Activated CD4-positive, alpha-beta T cell treated with anti-CD3 and anti-CD28 coated beads for 36 hours (primary cell): ENCODE measurements around the gene CPEB3. TPM values are rescaled to one million over a fixed set of nuclear protein-coding genes. Genes with fewer than 3 reads are reported as not detected.

Experiments used
- ATAC-seq: fragments of 200-7000 bp; cut with Tn5 transposase; one replicate; pipeline ENCODE4 v1.10.0; 2021; ENCODE audit warnings: mild to moderate bottlenecking, moderate library complexity
- CTCF ChIA-PET: fragments of 350-600 bp; sonication (Branson Sonifier 250); formaldehyde crosslinking; loops from one replicate; lab custom pipeline; 2021; ENCODE audit warnings: antibody characterized with exemption; lab: Charles Lee
- POLR2A ChIA-PET: fragments of 350-600 bp; sonication (Branson Sonifier 250); formaldehyde crosslinking; loops from one replicate; lab custom pipeline; 2021; ENCODE audit warnings: antibody characterized with exemption, inconsistent platforms; lab: Charles Lee
- DNase-seq: peaks from one replicate; pipeline ENCODE4 v3.0.0-alpha.2; 2020
- H3K27ac Mint-ChIP-seq: one replicate; pipeline ENCODE4 v1.8.0; 2021; ENCODE audit warnings: mixed read lengths
- H3K27me3 Mint-ChIP-seq: one replicate; pipeline ENCODE4 v1.8.0; 2021; ENCODE audit warnings: mixed read lengths
- H3K36me3 Mint-ChIP-seq: one replicate; pipeline ENCODE4 v1.8.0; 2021; ENCODE audit warnings: low read depth, mixed read lengths
- H3K4me1 Mint-ChIP-seq: one replicate; pipeline ENCODE4 v1.8.0; 2021; ENCODE audit warnings: mixed read lengths
- H3K4me3 Mint-ChIP-seq: one replicate; pipeline ENCODE4 v1.8.0; 2021; ENCODE audit warnings: mild to moderate bottlenecking, moderate library complexity, mixed read lengths
- H3K9me3 Mint-ChIP-seq: one replicate; pipeline ENCODE4 v1.8.0; 2021; ENCODE audit warnings: low read depth, mixed read lengths
- intact Hi-C, 2 experiments: fragments of 100-400 bp; cut with DNase I in 1 of 2; cut with micrococcal nuclease in 1 of 2; formaldehyde crosslinking; loops; one replicate each; pipeline versions ENCODE4 v1.14.2 to v1.15.1; 2022 to 2024; cut with DNase I, micrococcal nuclease
- total RNA-seq, 2 experiments: library from RNA; stranded (reverse); gene quantifications; one replicate each; pipeline ENCODE4 v1.2.3, GENCODE V29; 2021

CPEB3 gene
- total RNA-seq, 2 experiments from 2014 or later = 1.4 to 1.8 TPM

DNA sequence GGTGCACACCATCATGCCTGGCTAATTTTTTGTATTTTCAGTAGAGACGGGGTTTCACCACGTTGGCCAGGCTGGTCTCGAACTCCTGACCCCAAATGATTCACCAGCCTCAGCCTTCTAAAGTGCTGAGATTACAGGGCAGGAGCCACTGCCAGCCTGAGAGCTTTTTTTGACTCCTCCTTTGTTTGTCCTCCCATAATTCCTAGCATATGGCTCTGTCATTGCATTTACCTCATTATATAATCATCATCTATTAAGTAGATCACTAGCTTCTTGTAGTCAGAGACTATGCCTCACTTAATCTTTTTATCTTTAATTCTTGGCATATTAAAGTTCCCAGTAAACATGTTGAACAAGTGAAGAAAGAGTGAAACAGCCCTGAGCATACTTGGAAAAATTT lies 82.1 kb downstream of the CPEB3 start:
- no peaks in the 10 kb centered on the region for H3K27me3 Mint-ChIP-seq
- POLR2A ChIA-PET = no interaction called here
- DNase-seq (peak; percentile 8), ATAC-seq (no peak)
- H3K4me1 Mint-ChIP-seq = peaks cover 11% of the 10 kb centered on the region
- no peaks in the 10 kb centered on the region for H3K9me3 Mint-ChIP-seq
- CTCF ChIA-PET = interaction anchor here (0.6 kb wide), 1 partner anchor 494 kb away, joined by 4 read pairs; no protein-coding TSS in a partner anchor
- no peak overlapping the region for H3K27ac Mint-ChIP-seq
- no peak overlapping the region for H3K4me3 Mint-ChIP-seq
- intact Hi-C loops = no loop called here
- H3K36me3 Mint-ChIP-seq = no peaks in the 10 kb centered on the region

DNA sequence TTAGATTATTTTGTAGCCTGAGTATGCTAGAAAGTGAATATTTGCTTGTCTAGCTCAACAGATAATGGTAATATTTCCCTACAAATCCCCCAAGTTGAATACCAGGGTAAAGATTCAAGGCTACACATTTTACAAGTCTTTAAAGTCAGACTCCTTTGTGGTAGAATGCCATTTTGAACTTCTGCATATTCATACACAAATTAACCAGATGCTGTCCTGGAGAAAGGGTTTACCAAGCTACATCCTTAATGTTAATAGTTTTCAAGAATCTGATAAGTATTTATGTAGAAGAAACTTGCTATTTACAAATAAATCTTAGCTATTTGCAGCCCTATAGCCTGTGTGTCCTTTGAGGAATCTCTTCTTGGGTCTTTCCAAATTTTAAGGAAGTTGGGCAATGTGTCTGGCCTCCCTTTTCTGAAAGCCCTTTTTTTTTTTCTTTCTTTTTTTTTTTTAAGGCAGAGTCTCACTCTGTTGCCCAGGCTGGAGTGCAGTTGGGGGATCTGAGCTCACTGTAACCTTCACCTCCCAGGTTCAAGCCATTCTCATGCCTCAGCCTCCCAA lies 82.6 kb downstream of the CPEB3 start:
- POLR2A ChIA-PET = no interaction called here
- Mint-ChIP-seq H3K4me3 (no peak overlapping the region), H3K4me1 (peaks cover 9% of the 10 kb centered on the region), H3K27ac (no peak overlapping the region), H3K27me3 (no peaks in the 10 kb centered on the region), H3K9me3 (no peaks in the 10 kb centered on the region), H3K36me3 (no peaks in the 10 kb centered on the region)
- ATAC-seq (no peak), DNase-seq (no peak)
- intact Hi-C loops = no loop called here
- CTCF ChIA-PET = interaction anchor here (0.6 kb wide), 1 partner anchor 495 kb away, joined by 4 read pairs; no protein-coding TSS in a partner anchor

DNA sequence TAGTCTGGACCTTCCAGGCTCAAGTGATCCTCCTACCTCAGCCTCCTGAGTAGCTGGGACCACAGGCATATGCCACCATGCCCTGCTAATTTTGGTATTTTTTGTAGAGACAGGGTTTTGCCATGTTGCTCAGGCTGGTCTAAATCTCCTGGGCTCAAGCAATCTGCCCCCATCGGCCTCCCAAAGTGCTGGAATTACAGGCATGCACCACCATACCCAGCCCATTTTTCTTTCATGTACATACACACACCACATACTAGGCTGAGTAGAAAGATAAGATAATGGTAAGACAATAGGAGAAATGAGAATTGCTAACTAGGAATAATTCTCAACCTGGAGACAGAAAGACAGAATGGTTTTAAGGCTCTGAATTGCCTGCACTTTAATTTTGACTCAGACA lies 83.8 kb downstream of the CPEB3 start:
- Mint-ChIP-seq H3K27me3 (no peaks in the 10 kb centered on the region), H3K27ac (no peak overlapping the region), H3K9me3 (no peaks in the 10 kb centered on the region), H3K36me3 (peaks cover 1% of the 10 kb centered on the region), H3K4me3 (no peak overlapping the region), H3K4me1 (peaks cover 6% of the 10 kb centered on the region)
- CTCF ChIA-PET = no interaction called here
- DNase-seq (no peak), ATAC-seq (no peak)
- POLR2A ChIA-PET = no interaction called here
- intact Hi-C loops = no loop called here

DNA sequence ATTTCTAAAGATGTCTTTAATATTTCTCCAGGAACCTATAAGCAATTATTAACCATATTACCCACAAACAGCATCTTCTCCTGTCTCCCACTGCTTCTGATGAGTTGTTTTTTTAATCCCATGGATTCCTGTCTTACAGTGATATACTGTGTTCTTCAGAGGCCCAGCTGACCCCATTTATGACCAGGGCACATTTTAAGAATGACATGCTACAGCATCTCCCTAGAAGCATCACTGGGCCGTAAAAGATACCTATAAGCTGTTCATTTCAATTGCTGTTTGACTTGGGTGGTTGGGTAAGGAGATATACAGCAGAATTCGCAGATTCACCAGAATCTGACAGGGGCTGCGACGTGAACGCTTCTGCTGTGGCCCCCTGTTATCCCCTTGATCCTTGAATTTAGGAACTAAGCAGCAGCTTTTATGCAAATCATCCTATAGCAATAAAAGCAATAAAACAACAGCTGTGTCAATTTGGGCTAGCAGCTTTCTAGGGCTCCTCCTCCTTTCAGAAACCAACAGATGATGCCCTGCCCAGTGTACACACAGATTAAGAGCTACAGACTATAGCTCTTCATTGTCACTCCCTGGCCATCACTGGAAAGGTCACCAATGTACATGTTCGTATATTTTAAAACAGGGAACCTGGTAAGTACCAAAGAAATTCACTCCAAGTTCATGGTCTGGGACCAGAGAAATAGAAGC lies 86.8 kb downstream of the CPEB3 start:
- Mint-ChIP-seq H3K27ac (no peak overlapping the region), H3K9me3 (no peaks in the 10 kb centered on the region), H3K36me3 (peaks cover 1% of the 10 kb centered on the region), H3K27me3 (no peaks in the 10 kb centered on the region), H3K4me1 (no peaks in the 10 kb centered on the region), H3K4me3 (no peak overlapping the region)
- ChIA-PET CTCF (interaction anchor here (0.9 kb wide), 1 partner anchor 21 kb away, joined by 5 read pairs; no protein-coding TSS in a partner anchor), POLR2A (no interaction called here)
- DNase-seq (no peak), ATAC-seq (no peak)
- intact Hi-C loops = no loop called here

DNA sequence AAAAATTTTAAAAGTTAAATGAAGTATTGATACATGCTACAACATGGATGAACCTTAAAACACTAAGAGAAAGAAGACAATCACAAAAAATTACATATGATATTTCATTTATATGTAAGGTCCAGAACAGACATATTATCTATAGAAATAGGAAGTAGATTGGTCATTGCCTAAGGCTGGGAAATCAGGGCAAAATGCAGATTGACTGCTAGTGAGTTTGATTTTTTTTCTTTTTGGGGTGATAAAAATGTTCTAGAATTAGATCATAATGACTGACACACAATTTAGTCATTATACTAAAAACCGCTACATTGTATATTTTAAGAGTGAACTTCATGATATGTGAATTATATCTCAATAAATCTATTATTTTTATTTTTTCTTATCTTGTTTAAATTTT lies 88.3 kb downstream of the CPEB3 start:
- Mint-ChIP-seq H3K27me3 (no peaks in the 10 kb centered on the region), H3K36me3 (peaks cover 1% of the 10 kb centered on the region), H3K9me3 (no peaks in the 10 kb centered on the region), H3K4me3 (no peak overlapping the region), H3K4me1 (no peaks in the 10 kb centered on the region), H3K27ac (no peak overlapping the region)
- no peak for DNase-seq
- ATAC-seq = no peak
- intact Hi-C loops = no loop called here
- POLR2A ChIA-PET = no interaction called here
- CTCF ChIA-PET = no interaction called here

DNA sequence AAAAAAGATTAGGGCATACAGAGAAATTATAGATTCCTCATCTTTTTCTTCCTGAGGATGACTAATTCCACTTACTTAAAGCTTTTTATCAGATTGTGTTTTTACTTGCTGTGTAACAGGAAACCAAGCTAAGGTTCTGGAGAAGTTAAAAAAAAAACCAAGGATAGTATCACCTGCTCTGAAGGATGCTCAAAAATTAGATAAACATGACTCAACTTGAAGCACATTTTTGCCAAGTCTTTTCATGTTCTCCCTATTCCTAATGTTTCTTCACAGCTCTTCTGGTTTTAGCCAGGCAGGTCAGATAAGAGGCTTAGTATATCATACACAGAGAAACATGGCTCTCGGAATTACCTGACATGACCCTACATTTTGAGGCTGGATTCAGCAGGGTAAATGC lies 90.3 kb downstream of the CPEB3 start:
- Mint-ChIP-seq H3K36me3 (peaks cover 1% of the 10 kb centered on the region), H3K4me3 (no peak overlapping the region), H3K27me3 (no peaks in the 10 kb centered on the region), H3K27ac (no peak overlapping the region), H3K4me1 (no peaks in the 10 kb centered on the region), H3K9me3 (no peaks in the 10 kb centered on the region)
- ChIA-PET POLR2A (no interaction called here), CTCF (no interaction called here)
- no peak for ATAC-seq
- intact Hi-C loops = no loop called here
- DNase-seq = no peak

DNA sequence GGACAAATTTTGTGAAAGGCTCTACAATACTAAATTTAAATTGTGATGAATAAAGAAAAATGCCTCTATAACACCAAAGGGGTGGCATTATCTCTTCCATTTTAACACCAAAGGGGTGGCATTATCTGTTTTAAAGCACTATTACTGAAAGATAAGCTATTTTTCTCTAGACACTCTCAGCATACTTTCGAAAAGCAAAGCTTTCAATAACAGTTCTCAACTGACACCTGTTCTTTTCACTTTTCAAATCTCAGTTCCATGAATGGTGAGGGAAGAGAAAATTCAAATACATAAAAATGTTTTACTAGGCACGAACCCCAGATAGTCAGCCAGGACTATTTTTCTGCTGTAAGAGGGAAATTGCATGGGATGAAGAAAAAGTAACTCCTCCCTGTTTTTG lies 103.8 kb downstream of the CPEB3 start:
- DNase-seq = no peak
- POLR2A ChIA-PET = no interaction called here
- CTCF ChIA-PET = no interaction called here
- no peaks in the 10 kb centered on the region for H3K9me3 Mint-ChIP-seq
- no peaks in the 10 kb centered on the region for H3K27me3 Mint-ChIP-seq
- H3K36me3 Mint-ChIP-seq = peaks cover 1% of the 10 kb centered on the region
- no peak overlapping the region for H3K4me3 Mint-ChIP-seq
- no peak overlapping the region for H3K27ac Mint-ChIP-seq
- ATAC-seq = no peak
- intact Hi-C loops = no loop called here
- no peaks in the 10 kb centered on the region for H3K4me1 Mint-ChIP-seq

DNA sequence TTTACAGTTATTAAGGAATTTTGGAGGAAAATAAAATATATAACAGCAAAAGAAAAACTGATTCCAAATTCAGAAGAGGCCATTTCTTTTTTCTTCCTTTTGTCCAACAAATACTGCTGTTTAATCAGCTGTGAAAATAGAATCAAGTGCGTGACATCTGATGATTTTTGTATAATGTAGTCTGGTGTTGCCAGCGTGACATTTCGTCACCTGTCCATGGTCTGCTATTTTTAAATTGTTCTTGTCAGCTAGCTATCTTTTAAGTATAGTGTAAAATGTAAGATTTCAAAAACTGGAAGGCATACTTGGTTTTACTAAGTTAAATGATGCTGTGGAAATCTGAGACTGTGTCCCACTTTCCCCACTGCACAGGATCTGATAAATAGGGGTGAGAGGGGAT lies 105.9 kb downstream of the CPEB3 start:
- intact Hi-C loops = no loop called here
- Mint-ChIP-seq H3K27ac (no peak overlapping the region), H3K4me3 (no peak overlapping the region), H3K4me1 (no peaks in the 10 kb centered on the region), H3K9me3 (no peaks in the 10 kb centered on the region), H3K27me3 (no peaks in the 10 kb centered on the region), H3K36me3 (no peaks in the 10 kb centered on the region)
- no peak for DNase-seq
- ATAC-seq = no peak
- POLR2A ChIA-PET = no interaction called here
- CTCF ChIA-PET = interaction anchor here (0.7 to 1.8 kb wide), 3 partner anchors 13 to 1406 kb away, joined by 3 to 7 read pairs (median 3); no protein-coding TSS in a partner anchor

DNA sequence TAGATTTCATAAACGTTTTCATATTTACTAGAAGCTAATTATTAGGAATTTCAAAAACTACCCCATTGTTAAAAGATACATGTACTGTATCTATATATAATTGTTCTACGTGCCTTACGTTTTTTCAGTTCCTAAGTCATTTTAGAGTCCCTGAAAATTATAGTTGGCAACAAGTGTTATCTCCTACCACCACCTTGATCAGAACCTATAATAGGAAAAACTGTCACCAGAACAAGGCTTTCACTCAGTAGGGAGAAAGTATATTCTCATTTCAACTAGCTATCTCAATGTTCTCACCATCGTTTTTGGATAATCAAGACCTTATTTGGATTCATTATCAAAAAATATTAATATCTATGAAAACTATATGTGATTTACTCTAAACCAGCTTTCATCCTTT lies 107.7 kb downstream of the CPEB3 start:
- no peaks in the 10 kb centered on the region for H3K27me3 Mint-ChIP-seq
- H3K4me3 Mint-ChIP-seq = no peak overlapping the region
- H3K27ac Mint-ChIP-seq = no peak overlapping the region
- H3K9me3 Mint-ChIP-seq = no peaks in the 10 kb centered on the region
- DNase-seq (no peak), ATAC-seq (no peak)
- intact Hi-C loops = no loop called here
- ChIA-PET CTCF (interaction anchor here (0.6 kb wide), 2 partner anchors 22 to 362 kb away, joined by 5 read pairs; no protein-coding TSS in a partner anchor), POLR2A (no interaction called here)
- no peaks in the 10 kb centered on the region for H3K4me1 Mint-ChIP-seq
- H3K36me3 Mint-ChIP-seq = no peaks in the 10 kb centered on the region

DNA sequence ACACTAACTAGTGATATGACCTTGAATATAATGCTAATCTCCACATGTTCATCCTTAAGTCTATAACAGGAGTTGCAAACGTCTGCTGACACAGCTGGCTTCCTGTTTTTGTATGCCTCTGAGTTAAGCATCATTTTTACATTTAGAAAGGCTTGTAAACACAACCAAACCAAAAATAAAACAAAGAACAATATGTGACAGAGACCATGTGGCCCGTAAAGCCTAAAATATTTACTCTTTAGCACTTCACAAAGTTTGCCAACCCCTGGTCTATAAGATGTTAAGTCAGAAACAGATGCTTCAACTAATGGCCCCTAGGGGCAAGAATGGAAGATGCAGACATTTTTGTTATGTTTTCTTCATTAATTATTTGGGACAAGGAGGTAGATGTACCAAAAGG lies 109.3 kb downstream of the CPEB3 start:
- Mint-ChIP-seq H3K9me3 (no peaks in the 10 kb centered on the region), H3K36me3 (peaks cover 3% of the 10 kb centered on the region), H3K27ac (no peak overlapping the region), H3K4me1 (no peaks in the 10 kb centered on the region), H3K4me3 (no peak overlapping the region), H3K27me3 (no peaks in the 10 kb centered on the region)
- ATAC-seq (no peak), DNase-seq (no peak)
- intact Hi-C loops = no loop called here
- ChIA-PET CTCF (interaction anchor here (0.6 to 1.1 kb wide), 5 partner anchors 55 to 1269 kb away, joined by 3 to 4 read pairs (median 3); no protein-coding TSS in a partner anchor), POLR2A (no interaction called here)

DNA sequence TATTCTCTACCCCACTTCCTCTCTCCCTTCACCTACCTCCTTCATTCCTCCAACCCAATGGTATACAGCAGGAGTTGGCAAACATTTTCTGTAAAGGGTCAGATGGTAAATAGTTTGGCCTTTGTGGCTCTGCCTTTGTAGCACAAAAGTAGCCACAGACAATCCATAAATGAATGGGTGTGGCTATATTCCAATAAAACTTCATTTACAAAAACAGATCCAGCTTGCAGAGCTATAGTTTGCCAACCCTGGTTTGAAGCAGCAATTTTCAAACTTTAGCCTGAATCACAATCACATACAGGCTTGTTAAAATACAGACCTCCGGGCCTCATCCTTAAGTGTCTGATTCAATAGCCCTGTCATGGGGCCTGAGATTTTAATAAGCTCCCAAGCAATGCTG lies 110.5 kb downstream of the CPEB3 start:
- ChIA-PET POLR2A (no interaction called here), CTCF (interaction anchor here (0.7 kb wide), 1 partner anchor 55 kb away, joined by 5 read pairs; no protein-coding TSS in a partner anchor)
- ATAC-seq = no peak
- Mint-ChIP-seq H3K36me3 (peaks cover 3% of the 10 kb centered on the region), H3K4me1 (no peaks in the 10 kb centered on the region), H3K27ac (no peak overlapping the region), H3K27me3 (no peaks in the 10 kb centered on the region), H3K9me3 (no peaks in the 10 kb centered on the region), H3K4me3 (no peak overlapping the region)
- intact Hi-C loops = no loop called here
- DNase-seq = no peak

DNA sequence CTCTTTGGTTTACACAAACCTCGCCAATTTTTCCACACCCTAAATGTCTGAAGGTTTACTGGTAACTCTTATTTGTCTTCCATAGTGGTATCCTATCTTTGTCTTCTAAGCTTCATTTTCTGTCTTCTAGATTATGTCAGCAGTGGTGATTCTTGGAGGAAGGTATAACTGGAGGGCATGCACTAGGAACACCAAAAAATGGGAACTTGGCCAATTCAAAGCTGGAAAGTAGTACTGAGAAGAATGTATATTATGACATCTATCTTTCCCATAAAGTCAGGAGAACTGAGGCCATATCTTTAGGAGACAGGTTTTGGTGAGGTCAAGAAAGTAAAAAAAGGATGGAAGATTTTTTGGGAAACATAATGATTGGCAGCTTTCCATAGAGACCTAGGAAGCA lies 113.3 kb downstream of the CPEB3 start:
- Mint-ChIP-seq H3K9me3 (no peaks in the 10 kb centered on the region), H3K4me3 (no peak overlapping the region), H3K36me3 (peaks cover 3% of the 10 kb centered on the region), H3K4me1 (no peaks in the 10 kb centered on the region), H3K27ac (no peak overlapping the region), H3K27me3 (no peaks in the 10 kb centered on the region)
- ChIA-PET CTCF (no interaction called here), POLR2A (interaction anchor here (0.7 kb wide), 1 partner anchor 1331 kb away, joined by 4 read pairs; no protein-coding TSS in a partner anchor)
- DNase-seq (no peak), ATAC-seq (no peak)
- intact Hi-C loops = no loop called here
